Upper lobe of left lung (tissue), 6 donors: Measurements from ENCODE around the gene ZNF619. TPM values are rescaled to one million over a fixed set of nuclear protein-coding genes. Genes with fewer than 3 reads are reported as not detected.

Source experiments
- ATAC-seq, 2 donors: fragments of 200-7000 bp; cut with Tn5 transposase; one replicate each; pipeline ENCODE4 v1.9.1; 2022; ENCODE audit warnings: mild to moderate bottlenecking in 2 of 2, moderate library complexity in 2 of 2; ENCODE audit not compliant: low FRiP score in 2 of 2
- DNase-seq, 2 donors: peaks; one replicate each; pipeline ENCODE4 v3.0.0-alpha.2; 2019 to 2020
- H3K27ac ChIP-seq, 4 donors: fragments of 200-600 bp; sonication (generic); one replicate each; pipeline ENCODE4 v1.5.1; 2016 to 2019
- H3K27me3 ChIP-seq, 4 donors: fragments of 200-600 bp; sonication (generic); one replicate each; pipeline ENCODE4 v1.5.1; 2017 to 2019
- H3K36me3 ChIP-seq, 4 donors: fragments of 200-600 bp; sonication (generic); one replicate each; pipeline ENCODE4 v1.5.1; 2016 to 2019
- H3K4me1 ChIP-seq, 4 donors: fragments of 200-600 bp; sonication (generic); one replicate each; pipeline ENCODE4 v1.5.1; 2018 to 2019
- H3K4me3 ChIP-seq, 4 donors: fragments of 200-600 bp; sonication (generic); one replicate each; pipeline ENCODE4 v1.5.1; 2017 to 2019; ENCODE audit warnings: mild to moderate bottlenecking in 2 of 4, moderate library complexity in 1 of 4
- H3K9me3 ChIP-seq, 4 donors: fragments of 200-600 bp; sonication (generic); one replicate each; pipeline ENCODE4 v1.5.1; 2018 to 2019
- CTCF ChIP-seq, 6 experiments: fragments of 450-650 bp in 4 of 6; fragments of 200-600 bp in 2 of 6; sonication (generic) in 2 of 6; IDR thresholded peaks; one replicate each; pipeline ENCODE4 v1.5.1; 2016 to 2019; ENCODE audit warnings: antibody characterized with exemption in 6 of 6
- EP300 ChIP-seq, 4 donors: sonication (generic); formaldehyde crosslinking; IDR thresholded peaks; one replicate each; pipeline ENCODE4 v1.5.1; 2017; ENCODE audit warnings: antibody characterized with exemption in 4 of 4, control low read depth in 2 of 4
- POLR2A ChIP-seq, 4 donors: fragments of 450-650 bp; IDR thresholded peaks; one replicate each; pipeline ENCODE4 v1.5.1; 2016 to 2017; ENCODE audit warnings: antibody characterized with exemption in 4 of 4, mild to moderate bottlenecking in 2 of 4
- POLR2AphosphoS5 ChIP-seq, 2 donors: sonication (generic); formaldehyde crosslinking; IDR thresholded peaks; one replicate each; pipeline ENCODE4 v1.5.1; 2017; ENCODE audit warnings: antibody characterized with exemption in 2 of 2
- WGBS, 2 donors: methylation state at CpG; one replicate each; pipeline ENCODE4 v1.1.5; 2017 to 2018; 5-methylcytosine and 5-hydroxymethylcytosine counted together
- total RNA-seq, 6 donors: library from RNA; depleted of rRNA in 4 of 6; stranded (reverse); fragments of >200 nt in 4 of 6; gene quantifications; one replicate each; pipeline versions ENCODE4 v1.1.0 to v1.2.1, GENCODE V29; 2016 to 2021
- donor health status: DM: no; HTN: no; CAD: no; lungs with moderate emphysema.
- donor health status: DM: no; HTN: yes; CAD: no; lungs with severe emphysema.

The ZNF619 gene
- total RNA-seq, 6 donors from 2014 or later, result 4.4 to 10.5 (median 5.9) TPM

- no peaks in the 10 kb centered on the region for H3K27me3 ChIP-seq
- TF ChIP-seq EP300 (IDR thresholded peaks at IDR 0.05) (no peak), POLR2AphosphoS5 (IDR thresholded peaks at IDR 0.05) (no peak), POLR2A (IDR thresholded peaks at IDR 0.05) (no peak), CTCF (IDR thresholded peaks at IDR 0.05) (no peak)
- no peaks in the 10 kb centered on the region for H3K9me3 ChIP-seq
- H3K4me1 ChIP-seq, result peaks cover 23 to 38% (median 32%) of the 10 kb centered on the region in 4 donors
- peak overlapping the region in 3 of 4 donors; percentile 57 to 70 (median 64) for H3K4me3 ChIP-seq
- H3K36me3 ChIP-seq, result peaks cover 0 to 13% (median 6%) of the 10 kb centered on the region in 4 donors
- WGBS, 2 donors, result 45 to 46% methylated on average over 6 of the region's 6 CpGs
- ATAC-seq, result no peak
- no peak for DNase-seq
- H3K27ac ChIP-seq, result peak overlapping the region in 3 of 4 donors; percentile 84 to 94 (median 94)
These were observed 23.0 kb upstream of the ZNF619 start for GRCh38 chr3:40453933-40454332.

GRCh38 chr3:40455328-40455727, 21.6 kb upstream of the ZNF619 start:
- Histone ChIP-seq H3K27me3 (no peaks in the 10 kb centered on the region), H3K4me3 (no peak overlapping the region), H3K36me3 (peaks cover 0 to 23% (median 15%) of the 10 kb centered on the region in 4 donors), H3K4me1 (peaks cover 35 to 51% (median 41%) of the 10 kb centered on the region in 4 donors), H3K27ac (no peak overlapping the region), H3K9me3 (no peaks in the 10 kb centered on the region)
- DNase-seq, result no peak
- TF ChIP-seq CTCF (IDR thresholded peaks at IDR 0.05), result no peak
- no peak for TF ChIP-seq POLR2AphosphoS5 (IDR thresholded peaks at IDR 0.05)
- no peak for TF ChIP-seq EP300 (IDR thresholded peaks at IDR 0.05)
- TF ChIP-seq POLR2A (IDR thresholded peaks at IDR 0.05), result no peak
- 86 to 88% methylated on average over 4 of the region's 4 CpGs for WGBS, 2 donors
- no peak for ATAC-seq

GRCh38 chr3:40456279-40456939, 20.5 kb upstream of the ZNF619 start:
- peak overlapping the region; percentile 11 to 84 (median 82) for H3K4me3 ChIP-seq
- peak overlapping the region; percentile 86 to 93 (median 91) for H3K27ac ChIP-seq
- no peak for ATAC-seq
- peaks cover 8 to 34% (median 26%) of the 10 kb centered on the region in 4 donors for H3K36me3 ChIP-seq
- TF ChIP-seq POLR2AphosphoS5 (IDR thresholded peaks at IDR 0.05), result no peak
- no peak for TF ChIP-seq CTCF (IDR thresholded peaks at IDR 0.05)
- TF ChIP-seq EP300 (IDR thresholded peaks at IDR 0.05), result no peak
- no peak for TF ChIP-seq POLR2A (IDR thresholded peaks at IDR 0.05)
- H3K9me3 ChIP-seq, result no peaks in the 10 kb centered on the region
- 51 to 56% methylated on average over 29 of the region's 29 CpGs for WGBS, 2 donors
- H3K4me1 ChIP-seq, result peaks cover 39 to 58% (median 44%) of the 10 kb centered on the region in 4 donors
- no peaks in the 10 kb centered on the region for H3K27me3 ChIP-seq
- peak in 1 of 2 donors; percentile 45 for DNase-seq

DNA sequence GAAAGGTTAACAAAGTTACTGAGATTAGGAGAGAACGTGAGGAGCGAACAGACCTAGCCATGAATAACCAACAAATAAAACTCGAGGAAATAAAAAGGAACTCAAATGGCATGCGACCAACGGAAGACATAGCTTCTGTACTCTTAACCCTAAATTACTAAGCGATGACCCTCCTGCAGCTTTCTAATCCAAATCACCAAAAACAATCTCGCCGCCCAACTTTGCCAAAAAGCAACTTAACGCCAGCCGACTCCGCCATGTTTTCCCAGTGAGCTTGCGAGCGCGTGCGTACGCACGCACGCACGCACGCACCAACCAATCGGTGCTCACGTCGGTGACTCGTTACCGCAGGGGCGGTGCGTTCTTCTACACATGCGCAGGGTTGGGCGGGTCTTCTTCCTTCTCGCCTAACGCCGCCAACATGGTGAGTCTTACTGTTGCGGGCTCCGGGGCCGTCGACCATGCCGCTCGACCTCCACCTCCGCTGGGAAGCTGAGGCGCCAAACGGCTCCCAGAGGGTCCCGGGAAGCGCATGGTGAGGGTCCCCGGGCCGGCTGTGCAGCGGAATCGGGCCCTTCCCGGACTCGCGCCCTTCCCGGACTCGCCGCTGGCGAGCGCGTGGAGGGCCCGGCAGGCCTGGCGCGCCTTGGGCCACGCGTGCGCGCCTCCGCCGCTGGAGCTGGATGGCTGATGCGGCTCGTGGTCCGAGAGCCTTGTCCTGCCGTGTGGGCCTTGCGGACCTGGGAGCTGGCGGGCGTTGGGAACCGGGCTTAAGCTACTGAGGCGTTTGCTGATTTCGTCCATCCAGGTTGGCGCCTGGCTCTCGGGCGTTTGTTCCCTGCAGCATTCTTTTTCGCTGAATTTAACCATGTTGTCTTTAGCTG, 19.7 kb upstream of the ZNF619 start, which contains the start of gene RPL14:
RPL14 (plus strand) TSS at position 400 of the 884 bp plus-strand sequence; CDS start at position 533, 133 bp downstream.
- peak within 1 kb of the TSS; percentile 70 to 84 (median 82) for H3K4me3 ChIP-seq
- no peaks in the 10 kb centered on the region for H3K27me3 ChIP-seq
- peak within 1 kb of the TSS; percentile 86 to 93 (median 91) for H3K27ac ChIP-seq
- H3K9me3 ChIP-seq, result no peaks in the 10 kb centered on the region
- DNase-seq (peak; percentile 95 to 97), ATAC-seq (peak; percentile 94 to 95)
- WGBS, 2 donors, result 0 to 1% methylated on average over 33 to 57 of the region's 79 CpGs
- TF ChIP-seq POLR2A (IDR thresholded peaks at IDR 0.05) (peak; percentile 48 to 96 (median 92)), POLR2AphosphoS5 (IDR thresholded peaks at IDR 0.05) (peak; percentile 96 to 97), EP300 (IDR thresholded peaks at IDR 0.05) (peak in 1 of 4 donors; percentile 14), CTCF (IDR thresholded peaks at IDR 0.05) (peak in 4 of 6 experiments; percentile 20 to 44 (median 28))
- H3K4me1 ChIP-seq, result peaks cover 35 to 54% (median 42%) of the 10 kb centered on the region in 4 donors
- H3K36me3 ChIP-seq, result peaks cover 10 to 42% (median 33%) of the 10 kb centered on the region in 4 donors
